ENCODE data around the gene DHX34.
A peak's percentile ranks its signal among the peaks of the same experiment; 100 is the strongest.

The DHX34 gene

DNA sequence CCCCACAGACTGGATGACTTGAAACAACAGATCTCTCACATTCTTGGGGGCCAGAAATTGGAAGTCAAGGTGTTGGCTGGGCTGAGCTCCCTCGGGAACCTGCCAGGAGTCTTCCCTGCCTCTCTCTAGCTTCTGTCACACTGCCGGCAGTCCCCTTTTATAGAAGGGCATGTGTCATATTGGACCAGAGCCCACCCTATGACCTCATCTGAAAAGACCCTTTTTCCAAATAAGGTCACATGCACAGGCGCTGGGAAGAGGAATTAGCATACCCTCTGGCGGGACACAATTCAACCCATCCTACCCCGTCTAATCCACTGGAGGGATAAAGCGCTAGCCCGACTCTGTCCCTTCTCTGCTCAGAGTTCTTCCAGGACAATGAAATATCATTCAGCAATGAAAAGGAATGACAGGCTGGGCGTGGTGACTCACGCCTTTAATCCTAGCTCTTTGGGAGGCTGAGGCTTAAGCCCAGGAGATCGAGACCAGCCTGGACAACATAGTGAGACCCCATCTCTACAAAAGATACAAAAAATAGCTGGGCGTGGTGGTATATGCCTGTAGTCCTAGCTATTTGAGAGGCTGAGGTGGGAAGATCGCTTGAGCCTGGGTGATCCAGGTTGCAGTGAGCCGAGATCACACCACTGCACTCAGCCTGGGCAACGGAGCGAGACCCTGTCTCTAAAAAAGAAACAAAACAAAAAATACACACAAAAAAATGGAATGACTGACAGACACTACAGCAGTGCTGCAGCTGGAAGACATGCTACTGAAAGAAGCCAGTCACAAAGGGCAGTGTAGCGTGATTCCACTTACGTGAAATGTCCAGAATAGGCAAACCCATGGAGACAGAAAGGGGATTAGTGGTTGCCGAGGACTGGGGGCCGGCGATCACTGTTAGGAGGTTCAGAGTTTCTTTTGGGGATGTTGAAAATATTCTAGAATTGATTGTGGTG, 41.7 kb downstream of the DHX34 start:
- DNase-seq (ENCODE audit: low read depth): no peak
- TF ChIP-seq, protein P1, sequence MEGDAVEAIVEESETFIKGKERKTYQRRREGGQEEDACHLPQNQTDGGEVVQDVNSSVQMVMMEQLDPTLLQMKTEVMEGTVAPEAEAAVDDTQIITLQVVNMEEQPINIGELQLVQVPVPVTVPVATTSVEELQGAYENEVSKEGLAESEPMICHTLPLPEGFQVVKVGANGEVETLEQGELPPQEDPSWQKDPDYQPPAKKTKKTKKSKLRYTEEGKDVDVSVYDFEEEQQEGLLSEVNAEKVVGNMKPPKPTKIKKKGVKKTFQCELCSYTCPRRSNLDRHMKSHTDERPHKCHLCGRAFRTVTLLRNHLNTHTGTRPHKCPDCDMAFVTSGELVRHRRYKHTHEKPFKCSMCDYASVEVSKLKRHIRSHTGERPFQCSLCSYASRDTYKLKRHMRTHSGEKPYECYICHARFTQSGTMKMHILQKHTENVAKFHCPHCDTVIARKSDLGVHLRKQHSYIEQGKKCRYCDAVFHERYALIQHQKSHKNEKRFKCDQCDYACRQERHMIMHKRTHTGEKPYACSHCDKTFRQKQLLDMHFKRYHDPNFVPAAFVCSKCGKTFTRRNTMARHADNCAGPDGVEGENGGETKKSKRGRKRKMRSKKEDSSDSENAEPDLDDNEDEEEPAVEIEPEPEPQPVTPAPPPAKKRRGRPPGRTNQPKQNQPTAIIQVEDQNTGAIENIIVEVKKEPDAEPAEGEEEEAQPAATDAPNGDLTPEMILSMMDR (IDR thresholded peaks at IDR 0.05; ENCODE audit: control insufficient read depth, extremely low read depth, insufficient read depth): no peak
- H3K4me3 ChIP-seq (ENCODE audit: low read depth, low read length): no peak overlapping the region

DNA sequence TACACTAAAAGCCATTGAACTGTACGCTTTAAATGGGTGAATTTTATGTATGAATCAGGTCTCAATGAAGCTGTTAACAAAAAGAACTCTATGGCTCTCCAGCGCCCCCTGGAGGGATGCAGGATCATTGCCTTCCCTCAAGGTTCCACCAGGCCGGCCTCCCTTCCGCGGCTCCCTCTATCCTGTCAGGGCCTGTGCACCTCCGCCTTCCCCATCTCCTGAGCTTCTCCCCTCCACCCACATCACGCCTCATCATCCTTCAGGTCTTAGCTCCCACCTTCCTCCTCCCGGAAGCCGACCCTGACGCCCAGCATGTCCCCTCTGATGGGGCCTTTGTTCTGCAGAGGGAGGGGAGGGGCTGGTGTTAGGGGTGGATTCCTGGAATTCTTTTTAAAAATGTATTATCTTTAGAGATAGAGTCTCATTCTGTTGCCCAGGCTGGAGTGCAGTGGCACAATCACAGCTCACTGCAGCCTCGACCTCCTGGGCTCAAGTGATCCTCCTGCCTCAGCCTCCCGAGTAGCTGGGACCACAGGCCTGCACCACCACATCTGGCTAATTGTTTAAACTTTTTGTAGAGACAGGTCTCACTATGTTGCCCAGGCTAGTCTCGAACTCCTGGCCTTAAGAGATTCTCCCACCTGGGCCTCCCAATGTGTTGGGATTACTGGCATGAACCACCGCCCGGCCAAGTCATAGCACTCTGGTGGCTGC, 42.6 kb downstream of the DHX34 start:
- no peak overlapping the region for H3K4me3 ChIP-seq (ENCODE audit: low read depth, low read length)
- TF ChIP-seq, protein P1 (IDR thresholded peaks at IDR 0.05; ENCODE audit: control insufficient read depth, extremely low read depth, insufficient read depth): peak; percentile 60
- DNase-seq (ENCODE audit: low read depth): peak; percentile 3

DNA sequence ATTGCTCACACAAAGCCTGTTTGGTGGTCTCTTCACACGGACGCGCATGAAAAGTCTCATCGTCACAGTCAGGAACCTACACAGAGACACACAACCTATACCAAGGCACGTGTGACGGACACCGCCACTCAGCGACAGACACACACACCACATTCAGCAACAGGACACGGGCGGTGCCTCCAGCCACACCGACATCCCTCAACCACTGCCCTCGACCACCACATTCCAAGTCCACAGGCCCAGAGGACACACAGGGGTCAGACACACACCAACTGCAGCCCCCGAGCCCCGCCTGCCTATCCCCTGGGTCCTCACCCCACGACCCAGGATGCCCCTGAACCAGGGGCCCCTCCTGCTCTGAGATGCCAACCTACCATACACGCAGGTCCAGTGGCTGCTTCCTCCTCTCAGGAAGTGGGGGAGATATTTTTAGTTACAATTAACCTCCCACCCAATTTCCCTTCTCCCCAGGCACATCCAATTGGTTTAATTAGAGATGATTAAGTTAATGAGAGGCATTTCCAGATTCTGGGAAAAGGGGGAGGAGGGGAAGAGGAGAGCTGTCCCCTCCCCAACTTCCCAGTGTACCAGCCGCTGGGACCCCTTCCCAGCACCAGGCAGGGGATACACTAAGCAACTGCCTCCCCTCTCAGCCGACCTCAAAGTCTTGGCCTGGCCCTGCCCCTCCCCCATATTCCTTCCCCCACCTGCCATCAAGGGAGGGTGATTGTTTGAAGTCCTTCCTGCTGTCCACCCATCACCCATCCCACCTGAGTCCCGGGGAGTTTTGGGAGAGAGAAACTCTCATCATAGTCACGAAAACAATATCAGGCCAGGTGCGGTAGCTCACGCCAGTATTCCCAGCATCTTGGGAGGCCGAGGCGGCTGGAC, 49.8 kb downstream of the DHX34 start:
- DNase-seq (ENCODE audit: low read depth): no peak
- TF ChIP-seq, protein P1 (IDR thresholded peaks at IDR 0.05; ENCODE audit: control insufficient read depth, extremely low read depth, insufficient read depth): no peak
- H3K4me3 ChIP-seq (ENCODE audit: low read depth, low read length): no peak overlapping the region

DNA sequence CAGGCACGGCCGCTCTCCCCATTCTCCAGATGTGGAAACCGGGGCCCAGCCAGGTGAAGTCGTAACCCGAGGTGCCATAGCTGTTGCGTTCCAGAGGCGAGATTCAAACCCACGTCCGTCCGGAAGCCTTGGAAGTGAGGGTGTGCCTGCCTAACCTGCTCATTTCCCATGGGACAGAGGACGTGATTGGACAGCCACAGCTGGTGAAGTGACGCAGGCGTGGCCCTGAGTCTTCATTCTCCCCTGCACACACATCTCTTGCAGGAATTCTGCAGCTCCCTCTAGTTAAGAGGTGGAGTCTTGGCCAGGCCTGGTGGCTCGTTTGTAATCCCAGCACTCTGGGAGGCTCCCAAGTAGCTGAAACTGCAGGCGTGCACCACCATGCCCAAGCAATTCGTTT, 53.4 kb downstream of the DHX34 start:
- TF ChIP-seq, protein P1 (IDR thresholded peaks at IDR 0.05; ENCODE audit: control insufficient read depth, extremely low read depth, insufficient read depth): no peak
- DNase-seq (ENCODE audit: low read depth): no peak
- H3K4me3 ChIP-seq (ENCODE audit: low read depth, low read length): no peak overlapping the region

DNA sequence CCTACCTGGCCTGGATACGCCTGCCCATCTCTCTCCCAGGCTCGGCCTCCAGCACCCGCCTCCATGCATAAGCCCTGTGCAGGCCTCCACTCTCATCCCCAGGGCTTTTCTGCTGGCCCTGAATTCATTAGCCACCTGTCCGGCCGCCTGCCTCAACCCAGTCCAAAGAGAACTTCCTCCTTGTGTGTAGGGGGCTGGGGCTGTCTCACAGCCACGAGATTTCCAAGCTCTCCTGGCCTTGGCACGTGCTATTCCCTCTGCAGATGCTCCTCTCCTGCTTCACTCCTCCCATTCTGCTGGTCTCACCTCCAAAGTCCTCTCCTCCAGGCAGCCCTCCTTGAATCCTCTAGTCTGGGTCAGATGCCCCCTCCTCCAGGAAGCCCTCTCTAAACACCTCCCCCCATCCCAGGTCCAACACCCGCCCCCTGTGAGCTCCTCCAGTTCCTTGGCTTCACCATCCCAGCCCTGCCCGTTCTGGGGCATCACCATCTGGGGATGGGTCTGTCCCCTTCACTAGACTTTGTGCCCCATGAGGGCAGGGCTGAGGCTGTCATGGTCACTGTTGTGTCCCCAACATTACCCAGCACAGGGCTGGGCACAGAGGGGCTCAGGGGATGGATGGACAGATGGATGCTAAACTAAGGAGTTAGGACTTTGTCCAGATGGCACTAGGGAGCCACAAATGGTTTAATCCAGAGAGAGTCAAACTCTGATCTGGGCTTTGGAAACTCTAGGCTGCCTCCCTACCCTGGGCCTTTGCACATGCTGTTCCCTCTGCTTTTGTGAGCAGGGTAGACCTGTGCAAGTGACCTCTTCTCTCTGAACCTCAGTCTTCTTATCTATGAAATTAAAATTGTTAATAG, 55.5 kb downstream of the DHX34 start:
- H3K4me3 ChIP-seq (ENCODE audit: low read depth, low read length): no peak overlapping the region
- DNase-seq (ENCODE audit: low read depth): no peak
- TF ChIP-seq, protein P1 (IDR thresholded peaks at IDR 0.05; ENCODE audit: control insufficient read depth, extremely low read depth, insufficient read depth): no peak

DNA sequence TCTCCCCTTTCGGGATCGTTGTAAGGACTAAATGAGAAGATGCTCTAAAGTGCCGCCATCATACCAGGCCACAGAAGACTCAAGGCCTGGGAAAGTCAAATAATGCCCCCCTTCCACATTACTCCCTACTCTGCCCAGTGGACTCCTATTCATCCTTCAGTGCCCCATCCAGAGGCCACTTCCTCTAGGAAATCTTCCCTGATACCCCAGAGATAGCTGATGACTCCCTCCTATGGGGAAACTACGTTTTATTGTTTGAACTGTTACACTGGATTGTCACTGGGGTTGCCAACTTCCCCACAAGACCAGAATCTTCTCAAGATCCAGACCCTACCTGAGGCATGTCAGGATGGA, 56.1 kb downstream of the DHX34 start:
- no peak for DNase-seq (ENCODE audit: low read depth)
- no peak overlapping the region for H3K4me3 ChIP-seq (ENCODE audit: low read depth, low read length)
- TF ChIP-seq, protein P1 (IDR thresholded peaks at IDR 0.05; ENCODE audit: control insufficient read depth, extremely low read depth, insufficient read depth): no peak

All from LNCaP clone FGC (cell line).